GM19025 (cell line): ENCODE data around the gene DUSP2.
"Not testable (repeated sequence)": the region's sequence is repeated elsewhere in the genome, so short reads cannot be mapped to it uniquely, and the experiment has no call there.

Experiments
- ATAC-seq: cut with Tn5 transposase; IDR thresholded peaks from one replicate; pipeline ENCODE4 v1.9.1; 2021; ENCODE audit warnings: mild to moderate bottlenecking, low read depth, moderate library complexity; ENCODE audit not compliant: unreplicated experiment

The DUSP2 gene

DNA sequence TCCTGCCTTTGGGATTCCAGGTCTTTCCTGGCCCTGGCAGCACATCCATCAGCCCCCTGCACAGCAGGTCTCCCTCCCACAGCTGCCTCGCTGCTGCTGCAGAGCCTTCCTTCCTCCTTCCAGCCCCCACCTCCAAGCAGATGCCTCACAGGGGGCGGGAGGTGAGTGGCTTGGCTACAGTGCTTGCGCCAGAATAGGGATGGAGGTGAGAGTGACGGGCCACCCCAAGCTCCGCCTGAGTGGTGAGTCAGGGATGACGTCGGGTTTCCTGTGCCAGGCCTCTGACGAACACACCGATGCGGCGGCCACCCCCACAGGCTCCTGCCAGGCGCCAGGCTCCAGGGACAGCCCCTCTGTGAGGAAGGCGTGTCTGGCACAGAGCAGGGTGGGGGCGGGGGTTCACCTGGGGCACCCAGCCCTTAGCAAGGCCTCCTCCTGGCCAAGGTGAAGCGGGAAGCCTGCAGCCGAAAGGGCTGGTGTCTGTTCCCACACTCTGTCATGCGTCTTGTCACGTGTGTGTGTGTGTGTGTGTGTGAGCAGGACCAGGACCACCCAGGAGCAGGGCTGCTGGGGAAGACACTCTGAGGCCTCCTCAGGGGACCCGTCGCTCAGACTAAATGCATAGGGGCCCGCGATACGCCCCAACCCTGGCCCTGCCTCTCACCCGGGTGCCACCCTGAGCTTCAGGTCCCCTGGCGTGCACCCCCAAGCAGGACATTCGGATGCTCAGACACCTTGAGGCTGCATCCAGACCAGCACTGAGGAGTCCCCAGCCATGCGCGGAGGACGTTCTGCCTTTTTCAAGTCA is 3.4 kb upstream of the DUSP2 start:
- ATAC-seq: peak; percentile 26

DNA sequence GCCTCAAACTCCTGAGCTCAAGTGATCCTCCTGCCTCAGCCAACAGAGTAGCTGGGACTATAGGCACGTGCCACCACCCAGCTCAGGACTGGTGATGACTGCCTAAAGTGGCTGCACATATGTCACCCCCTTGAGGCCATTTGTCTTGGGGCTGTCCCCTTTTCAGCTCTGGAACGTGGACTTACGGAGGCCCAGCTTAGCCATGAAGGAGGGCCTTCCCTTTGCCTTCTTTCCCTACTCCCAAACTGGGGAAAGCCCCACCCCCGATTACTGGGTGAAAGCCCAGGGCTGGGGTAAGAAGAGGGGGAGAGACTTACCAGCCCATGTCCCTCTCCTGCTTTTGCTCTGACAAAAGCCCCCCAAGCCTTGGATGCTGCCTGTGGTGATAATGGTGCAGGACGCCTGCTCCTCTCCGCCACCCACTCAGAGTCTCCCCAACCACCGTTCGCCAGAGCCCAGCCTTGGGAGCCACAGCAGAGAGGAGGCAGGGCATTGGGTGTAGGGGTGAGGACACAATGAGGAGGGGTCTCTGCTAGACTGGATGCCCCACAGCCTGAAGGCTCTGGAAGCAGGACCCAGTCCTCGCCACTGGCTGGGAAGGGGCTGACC is 2.5 kb upstream of the DUSP2 start:
- no peak for ATAC-seq

DNA sequence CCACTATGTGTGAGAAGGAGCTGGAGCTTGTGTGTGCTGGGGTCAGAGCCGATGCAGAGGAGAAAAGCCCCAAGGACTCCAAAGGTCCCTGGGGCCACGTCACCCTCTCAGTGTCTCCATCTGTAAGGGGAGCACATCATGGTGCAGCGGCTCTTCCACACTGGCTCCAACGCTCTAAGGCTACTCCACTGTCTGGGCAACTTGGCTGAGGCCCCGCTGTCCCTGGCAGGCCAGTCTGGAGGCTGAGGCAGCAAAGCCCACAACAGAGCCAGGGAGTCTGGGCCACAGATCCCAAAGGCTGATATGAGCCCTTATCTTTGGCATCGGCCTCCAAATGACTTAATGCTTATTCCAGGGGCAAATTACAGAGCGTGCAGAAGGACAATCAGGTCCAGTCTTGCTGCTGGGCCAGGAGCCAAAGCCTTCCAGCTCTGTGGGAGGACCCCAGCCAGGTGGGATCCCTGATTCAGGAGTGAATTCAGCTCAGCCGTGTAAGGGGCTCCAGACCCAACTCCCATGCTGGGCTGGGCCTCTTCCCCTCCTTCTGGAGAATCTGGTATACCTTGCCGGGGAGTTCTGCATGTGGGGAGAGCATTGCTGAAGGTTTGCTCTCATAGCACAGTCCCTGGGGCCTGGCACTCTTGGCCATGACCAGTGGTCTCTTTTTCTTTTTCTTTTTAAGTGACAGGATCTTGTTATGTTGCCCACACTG is 1.8 kb upstream of the DUSP2 start:
- no peak for ATAC-seq

DNA sequence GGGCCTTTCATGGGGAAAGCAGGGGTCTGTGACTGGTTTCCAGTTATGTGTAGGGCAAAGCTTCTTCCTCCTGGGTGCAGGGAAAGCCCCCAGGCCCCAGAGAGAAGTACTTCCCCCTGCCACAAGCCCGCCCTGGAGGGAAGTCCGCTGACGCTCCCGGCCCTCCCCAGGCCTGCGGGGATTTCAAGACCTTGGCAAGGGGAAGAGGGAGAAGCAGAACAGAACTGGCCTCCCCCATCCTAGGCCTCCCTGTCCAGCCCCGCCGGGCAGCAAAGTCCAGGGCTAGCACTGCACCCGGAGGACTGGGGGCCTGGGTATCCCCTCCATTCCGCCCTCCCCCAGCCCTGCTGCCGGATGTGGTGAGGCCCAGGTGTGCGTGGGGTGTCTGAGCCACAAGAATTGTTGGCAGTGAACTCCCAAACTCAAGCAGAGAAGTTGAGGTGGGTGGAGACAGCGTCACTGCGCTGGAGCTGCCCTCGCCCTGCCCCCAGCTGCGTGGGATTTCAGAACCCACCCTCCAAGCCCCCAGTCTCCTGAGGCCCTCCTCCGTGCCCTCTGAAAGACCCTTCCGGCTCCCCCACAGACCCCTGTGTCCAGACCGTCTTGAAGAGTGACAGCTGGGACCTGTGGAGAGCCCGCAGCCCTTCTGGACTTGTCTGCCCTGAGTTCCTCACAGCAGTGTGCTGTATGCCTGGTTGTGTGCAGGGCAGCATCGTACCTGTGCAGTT is 1.1 kb upstream of the DUSP2 start:
- peak; percentile 30 for ATAC-seq

DNA sequence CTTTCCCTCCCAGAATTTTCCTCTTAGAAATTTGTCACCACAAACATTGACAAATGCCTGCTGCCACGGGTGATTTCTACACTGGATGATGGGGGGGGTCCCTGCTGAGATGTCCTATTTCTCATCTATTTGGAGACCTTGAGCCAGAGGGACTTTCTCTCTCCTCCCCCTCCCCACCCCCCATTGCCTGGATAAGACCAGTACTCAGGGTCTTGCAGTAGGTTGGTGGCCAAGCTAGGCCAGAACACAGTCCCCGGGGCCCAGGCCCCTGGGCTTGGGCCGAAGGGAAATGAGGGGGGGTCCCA is 560 bp upstream of the DUSP2 start:
- no peak for ATAC-seq

DNA sequence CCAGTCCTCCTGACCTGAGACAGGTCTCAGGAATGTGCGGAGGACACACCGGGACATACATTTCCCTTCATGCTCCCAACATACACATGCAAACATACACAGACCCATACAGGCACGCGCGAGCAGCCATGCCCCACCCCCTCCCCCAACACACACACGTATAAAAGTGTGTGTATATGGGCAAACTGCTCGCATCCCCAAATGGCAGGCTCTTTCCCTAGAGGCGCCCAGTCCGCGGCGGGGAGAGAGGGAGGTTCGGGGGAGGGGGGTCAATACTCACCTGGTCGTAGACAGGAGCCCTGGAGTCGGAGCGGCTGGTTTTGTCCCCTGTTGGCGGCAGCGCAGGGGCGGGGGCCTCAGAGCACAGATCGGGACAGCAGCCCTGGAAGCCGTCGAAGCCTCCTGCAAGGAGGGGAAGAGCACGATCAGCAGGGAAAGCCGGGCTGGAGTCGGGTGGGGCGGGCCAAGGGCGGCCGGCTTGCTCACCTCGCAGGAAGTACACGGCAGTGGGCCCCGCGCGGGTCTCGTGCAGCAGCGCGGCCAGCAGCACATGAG is 682 bp downstream of the DUSP2 start:
- peak; percentile 3 for ATAC-seq

DNA sequence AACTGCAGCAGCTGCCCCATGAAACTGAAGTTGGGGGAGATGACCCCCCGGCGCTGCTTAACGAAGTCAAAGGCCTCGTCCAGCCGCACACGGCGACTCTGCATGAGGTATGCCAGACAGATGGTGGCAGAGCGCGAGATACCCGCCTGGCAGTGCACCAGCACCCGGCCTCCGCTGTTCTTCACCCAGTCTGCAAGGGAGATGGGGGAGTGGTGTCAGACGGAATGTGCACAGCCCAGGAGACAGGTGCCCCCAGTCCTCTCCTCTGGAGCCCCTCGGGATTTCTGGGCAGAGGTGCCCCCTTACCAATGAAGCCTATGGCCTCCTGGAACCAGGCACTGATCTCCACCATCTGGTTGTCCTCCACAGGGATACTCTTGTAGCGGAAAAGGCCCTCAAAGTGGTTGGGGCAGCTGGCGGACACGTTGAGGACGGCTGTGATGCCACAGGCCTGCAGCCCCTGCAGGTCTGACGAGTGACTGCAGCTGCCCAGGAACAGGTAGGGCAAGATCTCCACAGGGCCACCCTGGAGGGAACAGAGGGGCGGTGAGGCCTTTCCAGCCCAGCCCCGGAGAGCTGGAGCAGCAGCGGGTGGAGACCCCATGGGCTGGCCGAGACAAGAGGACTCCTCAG is 1.3 kb downstream of the DUSP2 start:
- no peak for ATAC-seq

DNA sequence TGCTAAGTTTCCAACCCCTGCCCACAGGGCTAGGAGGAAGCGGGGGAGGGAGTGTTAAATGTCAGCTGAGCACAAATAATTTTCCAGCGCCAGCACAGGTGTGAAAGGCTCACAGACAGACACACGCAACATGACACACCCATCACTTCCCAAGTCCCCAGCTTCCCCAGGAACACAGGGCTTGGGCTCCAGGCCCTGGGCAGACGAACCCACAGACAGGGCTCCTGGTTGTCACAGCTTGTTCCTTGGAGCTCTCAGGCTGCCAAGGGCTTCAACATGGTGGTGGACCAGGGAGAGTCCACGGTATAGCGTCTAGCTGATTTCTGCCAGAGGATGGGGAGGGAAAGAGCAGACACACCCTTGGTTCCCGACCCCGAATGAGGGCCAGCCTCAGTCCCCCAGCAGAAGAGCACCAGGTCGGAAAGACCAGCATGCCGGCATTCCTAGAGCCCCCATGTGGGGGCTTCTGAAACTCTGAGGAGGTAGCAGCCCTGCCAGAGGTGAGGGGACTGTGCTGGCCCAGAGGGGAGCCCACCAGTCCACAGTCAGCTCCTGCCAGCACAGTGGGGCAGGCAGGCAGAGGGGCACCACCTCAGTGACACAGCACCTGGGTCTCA is 1.9 kb downstream of the DUSP2 start:
- no peak for ATAC-seq

DNA sequence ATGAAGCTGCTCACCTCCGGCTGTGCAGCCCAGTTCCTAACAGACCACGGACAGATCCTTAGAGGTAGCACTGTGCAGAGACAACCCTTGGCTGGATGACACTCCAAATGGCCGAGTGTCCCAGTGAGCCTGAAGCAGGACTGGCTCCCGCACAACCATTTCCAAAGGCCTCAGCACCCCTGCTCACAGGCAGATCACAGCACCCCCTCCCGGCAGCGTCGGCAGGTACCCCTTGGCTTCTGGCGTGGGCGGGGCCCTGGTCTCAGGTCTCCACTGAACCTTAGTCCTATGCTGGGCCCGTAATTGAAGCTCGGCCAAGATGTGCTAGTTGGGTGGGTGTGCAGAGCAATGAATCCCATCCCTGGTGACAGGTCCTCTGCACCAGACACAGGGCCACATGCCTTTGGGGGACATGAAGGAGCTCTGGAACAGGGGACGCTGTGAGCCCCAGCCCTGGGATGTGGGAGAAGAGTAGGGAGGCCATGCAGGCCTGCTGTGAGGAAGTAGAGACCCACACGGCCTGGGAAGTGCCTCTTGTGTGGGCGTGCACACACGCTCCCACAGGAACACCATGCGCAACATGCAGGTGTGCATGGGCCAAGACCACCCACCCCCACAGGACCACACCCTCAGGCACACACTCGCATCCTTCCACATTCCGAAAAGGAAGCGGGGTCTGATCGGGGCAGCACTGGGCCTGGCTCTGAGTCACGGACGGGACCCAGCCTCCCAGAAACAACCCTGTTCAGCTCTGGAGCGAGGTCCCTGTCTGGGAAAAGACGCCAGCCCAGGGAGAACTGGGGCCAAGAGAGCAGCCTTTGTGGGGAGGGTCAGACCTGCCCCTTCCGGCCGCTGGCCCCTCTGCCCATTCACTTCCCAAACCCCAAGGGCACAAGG is 2.8 kb downstream of the DUSP2 start:
- ATAC-seq: no peak

DNA sequence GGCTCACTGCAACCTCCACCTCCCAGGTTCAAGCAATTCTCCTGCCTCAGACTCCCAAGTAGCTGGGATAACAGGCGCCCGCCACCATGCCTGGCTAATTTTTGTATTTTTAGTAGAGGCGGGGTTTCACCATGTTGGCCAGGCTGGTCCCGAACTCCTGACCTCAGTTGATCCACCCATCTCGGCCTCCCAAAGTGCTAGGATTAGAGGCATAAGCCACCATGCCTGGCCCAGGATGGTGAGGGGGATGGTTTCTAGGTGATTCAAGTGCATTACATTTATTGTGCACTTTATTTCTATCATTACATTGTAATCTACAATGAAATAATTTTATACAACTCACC is 3.6 kb downstream of the DUSP2 start:
- ATAC-seq: not testable (repeated sequence)

DNA sequence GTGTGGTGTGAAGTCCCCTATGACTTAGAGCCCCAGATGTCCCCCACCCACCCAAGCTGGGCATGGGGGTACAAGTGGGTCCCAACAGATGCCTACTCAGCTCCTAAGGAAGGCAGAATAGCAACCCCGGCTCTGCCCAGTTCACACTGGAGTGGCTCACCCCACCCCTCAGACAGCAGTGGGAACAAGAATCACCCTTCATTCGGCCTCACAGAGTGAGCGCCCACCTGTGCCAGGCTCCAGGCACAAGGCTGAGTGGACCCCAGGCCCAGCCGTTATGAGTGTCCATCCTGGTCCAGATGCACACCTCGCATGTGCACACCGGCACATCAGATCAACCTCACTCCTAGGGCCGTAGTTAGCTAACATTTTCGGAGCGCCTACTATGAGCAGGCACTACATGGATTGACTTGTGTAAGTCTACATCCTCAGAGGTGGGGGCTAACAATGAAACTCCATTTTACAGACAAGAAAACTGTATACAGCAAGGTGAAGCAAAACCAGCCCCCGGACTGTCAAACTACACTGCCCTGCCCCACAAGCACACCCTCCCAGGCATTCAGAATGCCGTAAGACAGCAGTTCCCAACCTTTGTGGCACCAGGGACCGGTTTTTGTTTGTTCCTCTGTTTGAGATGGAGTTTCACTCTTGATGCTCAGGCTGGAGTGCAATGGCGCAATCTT is 4.2 kb downstream of the DUSP2 start:
- ATAC-seq: no peak

DNA sequence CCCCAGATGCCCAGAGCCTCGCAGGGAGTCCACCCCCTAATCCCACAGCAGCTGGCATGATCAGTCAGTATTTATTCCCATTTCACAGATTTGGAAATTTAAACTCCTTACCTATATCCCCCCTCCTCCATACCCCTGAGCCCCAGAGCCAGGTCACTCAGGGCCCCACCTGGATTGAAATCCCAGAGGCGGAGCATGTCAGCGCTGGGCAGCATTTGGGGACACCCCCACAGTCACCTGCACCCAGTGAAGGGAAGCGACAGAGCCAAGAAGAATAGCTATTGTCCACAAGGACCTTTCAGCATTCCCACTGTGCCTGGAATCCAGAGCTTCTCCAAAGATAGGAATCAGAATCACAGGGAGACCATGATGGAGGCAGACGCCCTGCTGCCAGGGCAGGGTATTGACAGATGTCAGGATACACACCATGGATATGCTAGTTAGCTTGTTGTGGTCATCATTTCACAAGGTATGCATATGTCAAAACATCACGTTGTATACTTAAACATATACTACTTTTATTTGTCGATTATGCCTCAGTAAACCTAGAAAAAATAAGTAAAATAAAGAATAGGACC is 6.0 kb downstream of the DUSP2 start:
- ATAC-seq: no peak

DNA sequence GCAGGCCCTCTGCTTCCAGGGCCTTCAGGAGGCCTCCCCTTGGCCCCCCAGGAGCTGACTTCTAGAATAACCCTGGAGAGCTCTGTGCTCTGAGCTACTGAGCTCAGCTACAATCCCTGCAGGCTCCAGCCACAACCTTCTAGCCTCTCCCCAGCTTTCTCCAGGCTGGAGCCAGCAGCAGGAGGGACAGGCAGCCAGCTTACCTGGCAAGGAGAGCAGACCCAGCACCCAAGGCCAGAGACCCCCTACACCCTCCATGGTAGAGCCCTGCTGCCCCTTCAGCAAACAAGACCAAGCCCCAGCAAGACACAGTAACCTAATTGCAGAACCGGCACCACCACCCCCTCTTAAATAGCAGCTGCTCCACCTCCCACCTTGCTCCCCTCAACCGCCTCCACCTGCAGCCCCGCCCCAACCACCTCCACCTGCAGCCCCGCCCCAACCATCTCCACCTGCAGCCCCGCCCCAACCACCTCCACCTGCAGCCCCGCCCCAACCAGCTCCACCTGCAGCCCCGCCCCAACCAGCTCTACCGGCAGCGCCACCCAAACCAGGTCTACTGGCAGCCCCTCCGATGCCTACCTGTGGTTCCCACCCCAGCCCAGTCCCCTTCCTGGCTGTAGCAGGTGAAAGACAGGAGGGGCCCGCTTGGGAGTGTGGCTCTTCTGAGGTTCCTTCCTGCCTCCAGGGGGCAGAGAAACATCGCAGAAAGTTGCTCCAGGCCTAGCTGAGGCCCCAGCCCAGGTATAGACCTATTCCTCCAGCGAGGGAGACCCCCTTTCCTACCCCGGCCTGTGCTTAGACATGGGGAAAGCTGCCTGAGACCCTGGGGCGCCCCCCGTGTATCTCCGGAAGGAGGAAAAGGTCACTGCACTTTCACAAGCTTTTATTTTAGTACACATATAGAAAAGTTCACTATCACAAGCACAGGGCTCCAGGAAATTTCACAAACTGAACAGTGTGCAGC is 6.8 kb downstream of the DUSP2 start, which contains the start of gene ASTL:
ASTL (minus strand) TSS at position 324 of the 967 bp plus-strand sequence; CDS start at position 258, 66 bp downstream.
- ATAC-seq: no peak

DNA sequence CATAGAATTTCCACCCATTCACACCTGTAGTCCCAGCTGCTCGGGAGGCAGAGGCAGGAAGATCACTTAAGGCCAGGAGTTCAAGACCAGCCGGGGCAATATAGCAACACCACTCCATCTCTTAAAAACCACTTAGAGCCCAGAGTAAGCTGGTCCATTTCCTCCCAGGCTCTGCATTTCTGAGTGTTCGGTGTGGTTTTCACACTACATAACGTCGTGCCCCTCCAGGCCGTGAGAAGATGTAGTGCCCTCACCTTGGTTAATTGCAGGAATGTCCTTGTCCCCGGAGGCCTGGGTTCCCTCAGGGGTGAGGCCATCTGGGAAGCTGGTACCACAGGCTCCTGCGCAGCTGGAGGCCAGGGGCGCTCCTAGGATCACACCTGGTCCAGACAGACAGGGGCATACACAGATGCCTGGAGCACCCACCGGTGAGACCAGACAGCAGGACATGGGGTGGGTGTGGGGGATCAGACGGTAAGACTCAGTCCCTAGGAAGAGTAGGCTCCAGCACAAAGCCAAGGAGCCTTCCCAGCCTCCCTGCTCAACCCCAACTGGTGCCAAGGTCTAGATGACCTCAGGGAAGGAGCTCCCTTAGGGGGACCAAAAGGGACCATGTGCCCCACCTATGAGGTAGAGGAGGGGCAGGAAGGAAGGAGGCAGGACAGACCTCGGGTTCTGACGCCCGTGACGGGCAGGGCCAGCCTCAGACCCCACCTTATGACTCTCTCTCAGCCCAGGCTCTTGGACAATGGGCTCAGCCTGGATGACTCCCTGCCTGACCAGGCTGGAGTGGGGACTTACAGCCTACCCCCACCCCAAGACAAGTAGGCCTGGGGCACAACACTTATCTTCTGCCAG is 7.7 kb downstream of the DUSP2 start:
- ATAC-seq: no peak

DNA sequence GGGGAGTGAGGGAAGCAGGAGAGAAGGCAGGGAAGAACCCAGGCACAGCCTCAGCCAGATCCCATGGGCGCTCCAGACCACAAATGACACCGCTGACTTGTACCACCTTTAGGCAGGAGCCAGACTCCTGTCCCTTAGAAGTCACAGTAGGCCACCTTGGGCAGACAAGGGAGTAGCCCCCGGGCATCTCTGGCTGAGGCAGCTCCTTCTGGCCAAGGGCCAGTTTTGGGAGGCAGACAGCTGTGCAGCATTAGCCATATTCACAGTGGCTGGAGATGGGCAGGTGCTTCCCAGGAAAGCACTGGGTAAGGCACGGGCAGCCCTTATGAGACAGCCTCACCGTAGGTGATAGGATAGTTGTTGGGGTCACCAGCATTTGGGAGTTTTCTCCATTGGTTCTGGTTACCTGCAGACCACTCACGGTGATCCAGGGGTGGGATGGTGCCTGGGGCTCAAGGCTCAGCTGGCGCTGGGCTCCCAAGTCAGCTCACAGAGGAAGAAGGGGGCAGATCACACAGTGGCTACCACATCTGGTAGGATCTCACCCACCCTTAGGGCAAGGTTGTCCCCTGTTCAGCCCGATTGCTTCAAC is 9.0 kb downstream of the DUSP2 start:
- no peak for ATAC-seq

DNA sequence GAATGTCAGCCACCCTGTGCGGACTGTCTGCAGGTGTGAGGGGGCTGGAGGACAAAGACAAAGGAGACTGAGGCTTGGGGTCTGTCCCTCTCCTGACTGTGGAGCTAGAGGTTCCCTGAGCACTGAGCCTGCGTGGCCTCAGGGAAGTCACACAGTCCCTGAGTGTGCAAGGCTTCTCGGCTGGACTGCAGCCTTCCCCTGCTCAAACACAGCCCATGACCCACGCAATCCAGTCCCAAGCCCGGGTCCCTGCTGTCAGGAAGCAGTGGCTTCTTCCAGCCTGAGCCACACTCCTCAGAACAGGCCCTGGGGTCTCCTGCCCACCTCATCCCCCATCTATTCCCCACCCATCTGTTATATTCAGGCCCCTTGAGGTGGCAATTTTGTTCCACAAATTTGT is 9.6 kb downstream of the DUSP2 start:
- ATAC-seq: no peak
